ENCODE measurements around the gene BEST1. TPM values are rescaled to one million over a fixed set of nuclear protein-coding genes. Genes with fewer than 3 reads are reported as not detected.

Gene BEST1
- total RNA-seq, 1 donor from 2014 or later, result 0.58 TPM

DNA sequence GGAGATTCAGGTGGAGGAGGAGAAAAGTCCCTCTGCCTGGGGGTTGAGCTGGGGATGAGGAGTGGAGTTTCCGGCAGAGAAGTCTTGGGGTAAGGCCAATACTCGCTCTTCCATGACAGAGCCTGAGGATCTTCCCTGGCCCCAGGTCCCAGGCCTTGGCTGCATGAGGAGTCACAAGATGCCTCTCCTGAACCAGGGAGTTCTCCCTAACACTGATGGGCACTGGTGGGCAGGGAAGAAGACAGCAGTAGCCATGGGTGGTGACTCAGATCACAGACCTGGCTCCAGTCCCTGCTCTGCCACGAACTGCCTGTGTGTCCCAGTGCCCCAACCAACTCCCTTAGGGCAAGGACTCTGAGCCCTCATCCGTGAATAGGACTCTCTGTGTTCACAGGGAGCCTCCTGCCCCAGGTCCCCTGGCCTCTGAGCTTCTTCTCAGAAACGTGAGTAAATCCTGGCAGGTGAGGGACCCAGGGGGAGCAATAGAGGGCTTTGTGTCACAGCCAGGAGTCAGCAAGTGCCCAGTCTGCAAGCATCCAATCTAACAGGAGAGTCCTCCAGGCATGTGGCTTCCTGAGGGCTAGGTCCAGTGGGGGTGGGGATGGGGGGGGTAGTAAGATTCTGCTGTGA, 62.8 kb downstream of the BEST1 start:
- Histone ChIP-seq H3K9me3 (replicated peaks) (no peaks in the 10 kb centered on the region), H3K4me3 (no peak overlapping the region), H3K4me1 (no peaks in the 10 kb centered on the region), H3K27ac (replicated peaks) (no peak overlapping the region), H3K36me3 (no peaks in the 10 kb centered on the region), H3K27me3 (ENCODE audit: low read depth) (no peaks in the 10 kb centered on the region)
- no peak for DNase-seq
- intact Hi-C loops (cut with micrococcal nuclease), result no loop called here
- TF ChIP-seq, protein P1, sequence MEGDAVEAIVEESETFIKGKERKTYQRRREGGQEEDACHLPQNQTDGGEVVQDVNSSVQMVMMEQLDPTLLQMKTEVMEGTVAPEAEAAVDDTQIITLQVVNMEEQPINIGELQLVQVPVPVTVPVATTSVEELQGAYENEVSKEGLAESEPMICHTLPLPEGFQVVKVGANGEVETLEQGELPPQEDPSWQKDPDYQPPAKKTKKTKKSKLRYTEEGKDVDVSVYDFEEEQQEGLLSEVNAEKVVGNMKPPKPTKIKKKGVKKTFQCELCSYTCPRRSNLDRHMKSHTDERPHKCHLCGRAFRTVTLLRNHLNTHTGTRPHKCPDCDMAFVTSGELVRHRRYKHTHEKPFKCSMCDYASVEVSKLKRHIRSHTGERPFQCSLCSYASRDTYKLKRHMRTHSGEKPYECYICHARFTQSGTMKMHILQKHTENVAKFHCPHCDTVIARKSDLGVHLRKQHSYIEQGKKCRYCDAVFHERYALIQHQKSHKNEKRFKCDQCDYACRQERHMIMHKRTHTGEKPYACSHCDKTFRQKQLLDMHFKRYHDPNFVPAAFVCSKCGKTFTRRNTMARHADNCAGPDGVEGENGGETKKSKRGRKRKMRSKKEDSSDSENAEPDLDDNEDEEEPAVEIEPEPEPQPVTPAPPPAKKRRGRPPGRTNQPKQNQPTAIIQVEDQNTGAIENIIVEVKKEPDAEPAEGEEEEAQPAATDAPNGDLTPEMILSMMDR (IDR thresholded peaks at IDR 0.05; ENCODE audit: borderline replicate concordance), result no peak

Other genes with a start within 250 kb of the BEST1 start
- 0.14 TPM for gene MYRF, start 197.7 kb upstream of the BEST1 start, total RNA-seq
- 117 TPM for gene TMEM258, start 157.8 kb upstream of the BEST1 start, total RNA-seq
- 5.8 TPM for gene FEN1, start 157.4 kb upstream of the BEST1 start, total RNA-seq
- gene FADS1, start 133.3 kb upstream of the BEST1 start, total RNA-seq, result 24.1 TPM
- 25.7 TPM for gene FADS2, start 122.1 kb upstream of the BEST1 start, total RNA-seq
- gene FADS3, start 58.8 kb upstream of the BEST1 start, total RNA-seq, result 65.5 TPM
- 9.5 TPM for gene RAB3IL1, start 32.8 kb upstream of the BEST1 start, total RNA-seq
- 2,346 TPM for gene FTH1, start 17.3 kb downstream of the BEST1 start, total RNA-seq
- gene INCENP, start 173.7 kb downstream of the BEST1 start, total RNA-seq, result 9.8 TPM
- gene SCGB1D1, start 239.9 kb downstream of the BEST1 start, total RNA-seq, result not detected

Data from left ventricle myocardium inferior (tissue), 1 donor.